Forelimb muscle (tissue), 1 donor: ENCODE data around the gene TMEM54. TPM values are rescaled to one million over a fixed set of nuclear protein-coding genes. Genes with fewer than 3 reads are reported as not detected.

ENCODE experiments used
- DNase-seq: peaks from one replicate; pipeline ENCODE4 v3.0.0-alpha.2; 2013; ENCODE audit warnings: low read depth
- polyA plus RNA-seq: library from polyadenylated mRNA; unstranded; fragments of 120-200 nt; gene quantifications from one replicate; pipeline ENCODE4 v1.2.1, GENCODE V29; 2013; ENCODE audit not compliant: insufficient read length

Gene TMEM54
- polyA plus RNA-seq, 1 donor: 3.7 TPM

DNA sequence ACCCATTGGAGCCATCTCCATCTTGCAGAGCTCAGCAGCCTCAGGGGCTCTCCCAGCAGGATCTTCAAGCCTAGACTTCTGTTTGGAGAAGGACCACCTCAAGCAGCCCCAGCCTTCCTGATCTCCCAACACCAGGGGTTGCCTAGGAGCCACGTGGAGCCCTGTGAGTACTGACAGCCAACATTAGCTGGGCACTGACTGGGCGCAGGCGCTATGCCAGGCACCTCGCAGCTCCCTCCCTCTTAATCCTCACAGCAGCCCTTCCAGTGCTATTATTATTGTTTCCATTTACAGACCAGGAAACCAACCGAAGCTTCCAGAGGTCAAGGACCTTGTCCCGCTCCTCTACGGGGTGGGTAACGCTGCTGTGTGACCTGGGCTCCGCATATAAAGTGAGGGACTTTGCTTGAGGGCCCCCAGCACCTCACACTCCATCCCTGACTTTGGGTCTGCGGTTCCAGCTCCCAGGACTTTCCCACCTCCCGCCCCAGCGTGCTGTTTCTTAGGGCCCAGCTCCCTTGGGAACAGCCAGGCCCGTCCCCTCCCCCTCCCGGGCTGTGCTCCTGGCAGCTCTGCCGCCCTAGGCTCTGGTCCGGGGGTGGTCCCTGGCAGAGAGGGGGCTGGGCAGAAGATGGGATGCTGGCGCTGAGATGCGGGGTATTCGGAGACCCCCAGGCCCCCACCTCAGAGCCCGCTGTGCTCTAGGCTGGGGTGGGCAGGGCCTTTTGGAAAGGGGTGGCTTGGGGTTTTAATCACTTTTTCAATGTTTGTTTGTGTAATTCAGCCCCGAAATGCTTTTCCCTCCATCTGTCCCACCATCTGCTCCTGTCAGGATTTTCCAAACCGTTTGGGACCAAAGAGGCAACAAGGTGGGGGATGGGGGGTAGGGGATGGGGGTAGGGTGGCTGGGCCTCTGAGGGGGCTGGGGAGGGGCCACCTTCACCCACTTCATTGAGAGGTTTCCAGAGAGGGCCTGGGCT lies 19.0 kb downstream of the TMEM54 start:
- no peak for DNase-seq

DNA sequence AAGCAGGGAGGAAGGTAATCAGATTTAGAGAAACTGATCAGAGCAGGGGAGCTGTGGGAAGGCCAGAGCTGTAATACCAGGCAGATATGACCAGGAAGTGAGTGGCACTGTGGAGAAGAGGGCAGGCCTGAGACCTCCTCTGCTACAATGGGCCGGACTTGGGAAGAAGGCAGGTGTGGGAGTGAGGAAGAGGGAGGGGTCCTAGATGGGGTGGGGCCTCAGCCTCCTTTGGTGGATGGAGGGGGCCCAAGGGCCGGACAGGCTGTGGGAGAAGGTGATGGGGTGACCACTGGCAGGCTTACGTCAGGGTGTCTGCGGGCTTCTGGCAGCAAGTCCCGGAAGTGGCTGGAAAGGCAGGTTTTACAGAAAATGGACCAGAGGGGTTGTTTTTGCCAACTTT lies 19.9 kb downstream of the TMEM54 start:
- no peak for DNase-seq

DNA sequence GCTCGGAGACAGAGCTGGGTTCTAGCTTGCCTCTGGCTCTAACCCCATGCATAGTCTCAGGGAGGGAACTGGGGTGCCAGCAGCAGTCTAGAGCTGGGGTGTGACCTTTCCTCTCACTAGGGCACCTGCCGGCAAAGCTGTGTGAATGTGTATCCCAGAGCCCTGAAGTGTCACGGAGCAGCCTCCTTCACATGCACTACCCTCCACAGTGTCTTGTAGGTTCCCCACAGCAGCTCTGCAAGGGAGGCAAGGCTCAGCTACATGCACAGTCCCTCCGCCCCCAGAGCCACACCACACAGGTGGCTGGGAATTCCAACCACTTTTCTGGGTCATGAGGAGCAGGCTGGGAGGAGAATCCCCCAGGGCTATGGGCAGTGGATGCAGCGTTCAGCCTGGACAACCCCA lies 22.6 kb downstream of the TMEM54 start:
- no peak for DNase-seq

DNA sequence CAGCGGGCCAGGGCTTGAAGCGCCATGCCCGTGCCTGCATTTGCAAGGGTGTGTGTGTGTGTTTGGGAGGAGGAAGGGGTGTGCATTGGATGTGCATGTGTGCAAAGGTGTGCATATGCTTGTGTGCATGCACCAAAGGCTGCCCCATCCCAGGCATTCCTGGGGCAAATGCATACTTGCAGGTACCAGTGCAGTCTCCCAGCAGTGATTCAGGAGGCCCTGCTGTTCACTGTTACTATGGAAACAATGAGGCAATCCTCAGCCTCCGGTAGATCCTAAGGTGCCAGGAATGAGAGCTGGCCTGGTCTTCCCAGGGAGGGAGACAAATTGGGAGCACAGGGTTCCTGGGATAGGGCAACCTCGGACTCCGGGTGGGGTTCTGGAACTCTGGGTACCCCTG lies 23.0 kb downstream of the TMEM54 start:
- DNase-seq: no peak

- DNase-seq: no peak
Measured at GRCh38 chr1:32877211-32878110, 23.7 kb downstream of the TMEM54 start.

- DNase-seq: no peak
Measured at GRCh38 chr1:32876341-32877210, 24.6 kb downstream of the TMEM54 start.

DNA sequence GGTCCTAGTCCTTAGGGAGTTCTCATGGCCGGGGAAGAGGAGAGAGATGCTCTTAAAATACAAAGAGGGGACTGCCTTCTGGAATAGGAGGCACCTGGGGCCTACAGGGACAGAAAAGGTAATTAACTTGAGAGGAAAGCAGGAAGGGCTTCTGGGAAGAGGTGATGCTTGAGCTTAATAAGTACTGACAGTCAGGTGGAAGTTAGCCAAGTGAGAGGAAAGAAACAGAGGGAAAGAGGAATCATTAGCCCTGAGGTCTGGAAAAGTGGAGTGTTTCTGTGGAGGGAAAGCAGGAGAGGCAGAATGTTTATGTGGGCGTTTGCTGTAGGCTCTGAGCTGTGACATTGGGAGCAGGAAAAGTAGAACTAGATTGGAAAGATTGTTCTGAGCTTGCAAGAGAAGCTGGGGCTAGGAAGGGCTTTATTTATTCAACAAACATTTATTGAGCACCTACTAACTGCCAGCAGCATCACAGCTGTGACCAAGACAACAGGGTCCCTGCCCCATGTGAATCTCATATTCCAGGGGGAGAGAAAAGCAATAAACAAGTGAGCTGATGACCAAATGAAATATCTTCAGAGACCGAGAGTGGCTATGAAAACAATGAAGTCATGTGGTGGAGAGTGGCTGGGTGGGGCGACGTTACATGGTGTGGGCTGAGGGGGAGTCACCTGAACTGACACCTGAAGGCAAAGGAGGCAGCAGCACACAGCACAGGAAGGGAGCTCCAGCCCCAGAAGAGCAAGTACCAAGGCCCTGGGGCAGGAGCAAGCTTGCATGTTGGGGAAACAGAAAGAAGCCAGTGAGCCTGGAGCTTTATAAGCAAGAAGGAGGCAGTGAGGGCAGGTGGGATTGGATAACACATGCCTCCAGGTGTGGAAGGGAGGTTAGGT lies 26.1 kb downstream of the TMEM54 start:
- DNase-seq: no peak

DNA sequence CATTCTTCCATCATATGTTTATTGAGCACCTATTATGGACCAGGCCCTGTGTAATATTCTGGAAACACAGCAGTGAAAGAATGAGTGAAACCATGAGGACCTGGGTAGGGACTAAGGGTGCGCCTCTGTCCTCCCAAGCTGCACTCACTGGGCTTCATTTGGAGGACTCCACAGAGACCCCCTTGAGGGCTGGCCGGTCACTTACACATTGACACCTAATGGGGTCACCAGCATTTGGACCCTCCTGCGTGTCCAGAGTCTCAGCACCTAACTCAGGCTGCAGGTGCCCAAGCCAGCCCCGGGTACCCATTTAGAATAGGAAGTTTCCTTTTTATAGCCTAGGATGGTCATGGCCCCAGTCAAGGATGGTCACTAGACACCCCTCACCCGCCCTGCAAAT lies 27.7 kb downstream of the TMEM54 start:
- DNase-seq: no peak

- DNase-seq: no peak
Measured at GRCh38 chr1:32872192-32872460, 29.1 kb downstream of the TMEM54 start.

DNA sequence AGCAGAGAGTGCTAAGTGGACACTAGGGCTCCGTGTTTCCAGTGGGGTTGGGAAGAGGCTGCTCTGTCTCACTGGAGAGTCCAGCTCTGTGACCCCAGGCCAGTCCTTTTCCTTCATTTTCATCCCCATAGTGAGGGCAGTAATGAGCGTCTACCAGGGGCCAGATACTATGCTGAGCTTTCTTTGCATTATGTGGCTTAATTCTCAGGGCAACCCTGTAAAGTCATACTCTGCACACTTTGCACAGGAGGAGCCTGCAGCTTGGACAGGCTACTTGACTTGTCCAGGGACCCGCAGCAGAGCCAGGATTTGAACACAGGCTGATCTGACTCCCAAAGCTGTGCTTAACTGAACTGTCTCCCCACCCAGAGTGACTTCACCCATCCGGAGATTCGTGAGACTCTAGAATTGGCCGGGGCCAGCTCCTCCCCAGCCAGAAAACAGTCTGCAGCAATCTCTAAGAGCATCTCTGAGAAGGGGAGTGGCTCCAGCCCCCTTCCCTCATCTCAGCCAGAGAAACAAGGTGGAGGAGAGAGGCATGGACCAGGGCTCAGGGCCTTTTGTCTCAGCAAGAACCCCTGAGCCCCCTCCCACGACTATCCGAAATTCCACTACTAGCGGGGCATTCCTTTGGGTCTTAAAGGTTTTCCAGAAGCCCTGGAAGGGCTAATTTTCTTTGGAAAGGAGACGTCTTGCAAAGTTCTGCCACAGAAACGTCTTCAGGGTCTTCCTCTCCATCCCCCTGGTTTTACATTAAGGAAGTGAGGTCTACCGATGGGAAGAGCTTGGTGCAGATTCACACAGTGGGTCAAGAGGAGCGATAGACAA lies 29.6 kb downstream of the TMEM54 start:
- peak; percentile 62 for DNase-seq

DNA sequence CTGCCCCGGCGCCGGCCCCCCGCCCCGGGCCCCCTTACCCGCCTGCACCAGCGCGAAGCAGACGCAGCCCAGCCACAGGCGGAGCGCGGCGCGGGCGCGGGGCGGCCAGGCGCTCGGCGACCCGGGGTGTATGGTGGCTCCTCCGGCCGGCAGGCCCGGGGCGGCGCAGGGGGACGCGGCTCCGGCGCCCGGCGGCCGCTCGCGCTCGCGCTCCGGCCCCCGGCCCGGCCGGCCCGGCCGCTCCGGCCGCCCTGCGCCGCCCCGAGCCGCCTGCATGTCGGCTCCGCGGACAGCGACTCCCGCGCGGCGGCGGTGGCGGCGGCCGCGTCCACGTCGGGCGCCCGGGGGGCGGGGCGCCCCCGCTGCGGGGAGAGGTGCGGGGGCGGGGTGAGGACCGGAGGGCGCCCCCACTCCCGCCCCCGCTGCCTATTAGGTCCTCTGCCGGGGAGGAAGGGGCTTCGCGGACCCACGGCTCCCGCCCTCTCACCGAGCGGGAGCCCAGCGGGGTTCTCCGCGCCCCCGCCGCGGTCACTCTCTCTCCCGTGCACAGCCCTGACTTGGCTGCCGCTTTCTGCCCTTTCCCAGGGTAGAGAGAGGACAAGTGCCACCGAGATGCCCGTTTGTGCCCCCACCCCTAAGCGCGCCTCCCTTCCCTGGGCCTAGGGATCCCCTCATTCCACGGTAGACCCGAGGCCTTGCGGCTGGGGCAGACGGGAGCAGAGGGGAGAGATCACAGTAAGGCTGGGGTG lies 30.4 kb downstream of the TMEM54 start, which contains the start of gene FNDC5:
FNDC5 (minus strand) TSS at position 298 of the 749 bp plus-strand sequence.
- DNase-seq: no peak

- no peak for DNase-seq
Measured at GRCh38 chr1:32869923-32870614, 31.1 kb downstream of the TMEM54 start.

- DNase-seq: no peak
Measured at GRCh38 chr1:32868806-32869455, 32.3 kb downstream of the TMEM54 start.

- DNase-seq: no peak
Measured at GRCh38 chr1:32868085-32868484, 33.1 kb downstream of the TMEM54 start.

DNA sequence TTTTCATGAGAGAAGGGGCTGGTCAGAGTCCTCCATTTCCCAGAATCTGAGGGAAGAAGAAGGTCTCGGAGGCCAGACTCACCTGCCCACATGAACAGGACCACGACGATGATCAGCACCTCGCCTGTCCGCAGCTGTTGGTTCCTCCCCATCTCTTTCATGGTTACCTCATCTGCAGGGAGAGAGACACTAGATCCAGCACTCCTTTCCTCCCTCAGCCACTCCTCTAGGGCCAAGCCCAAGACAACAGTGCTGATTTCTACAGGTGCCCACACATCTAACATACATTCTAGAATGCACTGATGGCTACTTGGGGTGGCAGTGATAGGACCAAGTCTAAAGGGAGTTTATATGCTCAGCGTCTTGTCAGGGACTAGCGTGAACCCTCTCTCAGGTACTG lies 33.5 kb downstream of the TMEM54 start:
- no peak for DNase-seq

DNA sequence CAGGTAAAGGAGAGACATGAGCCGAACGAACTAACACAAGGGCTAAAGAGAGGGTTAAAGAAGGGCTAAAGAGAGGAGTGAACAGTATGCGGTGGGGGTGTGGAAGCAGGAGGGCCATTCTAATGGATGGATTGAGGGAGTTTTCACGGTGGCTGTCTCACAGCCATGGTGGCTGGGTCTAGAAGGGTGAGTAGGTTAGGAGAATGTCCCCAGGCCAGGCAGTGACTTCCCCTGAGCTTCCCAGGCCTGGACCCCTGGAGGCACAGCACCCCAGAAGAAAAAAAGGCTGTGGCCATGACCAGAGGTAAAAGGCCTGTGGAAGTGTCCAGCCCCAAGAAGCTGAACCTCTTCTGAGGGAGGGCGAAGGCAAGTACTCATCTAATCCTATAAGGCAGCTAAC lies 34.0 kb downstream of the TMEM54 start:
- no peak for DNase-seq

DNA sequence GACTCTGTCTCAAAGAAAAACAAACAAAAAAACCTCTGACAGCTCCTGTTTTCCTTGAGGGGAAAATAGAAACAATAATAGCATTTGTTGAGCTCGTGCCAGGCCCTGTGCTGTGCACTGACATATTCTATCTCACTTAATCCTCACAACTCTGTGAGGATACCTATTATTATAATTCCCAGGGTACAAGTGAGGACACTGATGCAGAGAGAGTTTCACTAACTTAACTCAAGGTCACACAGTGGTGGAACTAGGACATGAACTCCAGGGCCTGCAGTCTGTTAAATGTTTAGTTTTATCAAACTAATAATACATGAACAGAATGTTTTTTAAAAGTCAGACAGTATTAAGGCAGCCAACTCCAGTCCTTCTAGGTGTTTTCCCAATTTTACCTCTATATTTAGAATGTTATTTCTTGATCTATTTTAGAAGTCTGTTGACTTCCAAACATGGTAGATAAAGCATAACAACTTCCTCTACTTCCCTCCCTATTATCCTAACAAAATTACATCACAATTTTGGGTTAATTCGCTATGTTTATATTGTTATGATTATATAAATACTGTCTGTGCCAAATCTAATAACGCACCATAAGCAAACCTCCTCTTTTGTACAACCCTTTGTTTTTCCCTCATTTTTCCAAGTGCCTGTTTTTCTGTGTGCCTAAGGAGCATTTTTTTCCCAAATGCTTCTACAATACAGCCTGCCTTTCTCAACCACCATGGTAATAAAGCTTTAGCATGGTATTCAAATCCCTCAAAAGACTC lies 35.4 kb downstream of the TMEM54 start:
- DNase-seq: no peak
